Mammary epithelial cell (primary cell): ENCODE results near the gene LYSMD1.

Source experiments
- CTCF ChIP-seq, 2 donors: IDR thresholded peaks in 1 of 2; conservative IDR thresholded peaks in 1 of 2; 2 replicates each; pipeline ENCODE4 v1.5.1; 2011 to 2012; ENCODE audit warnings: inconsistent platforms in 2 of 2, low read length in 2 of 2, mild to moderate bottlenecking in 2 of 2, control low read depth in 1 of 2, low read depth in 1 of 2; ENCODE audit not compliant: insufficient read depth in 1 of 2; ENCODE audit errors: extremely low read depth in 1 of 2
- EZH2 ChIP-seq: IDR thresholded peaks from 2 replicates; pipeline ENCODE4 v1.6.1; 2012; ENCODE audit warnings: low read length, inconsistent platforms, borderline replicate concordance

GRCh38 chr1:151143057-151143435 is 22.7 kb downstream of the LYSMD1 start:
- no peak for TF ChIP-seq CTCF (conservative IDR thresholded peaks at IDR 0.05 in 1 of 2, IDR thresholded peaks at IDR 0.05 in 1 of 2; ENCODE audit: extremely low read depth in 1 of 2, insufficient read depth in 1 of 2, low read depth in 1 of 2, low read length in 2 of 2)
- TF ChIP-seq EZH2 = no peak
